Upper lobe of left lung (tissue), 4 donors: ENCODE results near the gene FAM13B.

ENCODE experiments used
- POLR2A ChIP-seq, 4 donors: fragments of 450-650 bp; IDR thresholded peaks; one replicate each; pipeline ENCODE4 v1.5.1; 2016 to 2017; ENCODE audit warnings: antibody characterized with exemption in 4 of 4, mild to moderate bottlenecking in 2 of 4
- TF ChIP-seq, protein P1 (sequence below), 6 experiments: fragments of 450-650 bp in 4 of 6; fragments of 200-600 bp in 2 of 6; sonication (generic) in 2 of 6; IDR thresholded peaks; one replicate each; pipeline ENCODE4 v1.5.1; 2016 to 2019; ENCODE audit warnings: antibody characterized with exemption in 6 of 6

- TF ChIP-seq, protein P1, sequence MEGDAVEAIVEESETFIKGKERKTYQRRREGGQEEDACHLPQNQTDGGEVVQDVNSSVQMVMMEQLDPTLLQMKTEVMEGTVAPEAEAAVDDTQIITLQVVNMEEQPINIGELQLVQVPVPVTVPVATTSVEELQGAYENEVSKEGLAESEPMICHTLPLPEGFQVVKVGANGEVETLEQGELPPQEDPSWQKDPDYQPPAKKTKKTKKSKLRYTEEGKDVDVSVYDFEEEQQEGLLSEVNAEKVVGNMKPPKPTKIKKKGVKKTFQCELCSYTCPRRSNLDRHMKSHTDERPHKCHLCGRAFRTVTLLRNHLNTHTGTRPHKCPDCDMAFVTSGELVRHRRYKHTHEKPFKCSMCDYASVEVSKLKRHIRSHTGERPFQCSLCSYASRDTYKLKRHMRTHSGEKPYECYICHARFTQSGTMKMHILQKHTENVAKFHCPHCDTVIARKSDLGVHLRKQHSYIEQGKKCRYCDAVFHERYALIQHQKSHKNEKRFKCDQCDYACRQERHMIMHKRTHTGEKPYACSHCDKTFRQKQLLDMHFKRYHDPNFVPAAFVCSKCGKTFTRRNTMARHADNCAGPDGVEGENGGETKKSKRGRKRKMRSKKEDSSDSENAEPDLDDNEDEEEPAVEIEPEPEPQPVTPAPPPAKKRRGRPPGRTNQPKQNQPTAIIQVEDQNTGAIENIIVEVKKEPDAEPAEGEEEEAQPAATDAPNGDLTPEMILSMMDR (IDR thresholded peaks at IDR 0.05) = no peak
- no peak for TF ChIP-seq POLR2A (IDR thresholded peaks at IDR 0.05)
These were observed 37.7 kb downstream of the FAM13B start for GRCh38 chr5:137995077-137995748.
